T1000 (cell line): Measurements from ENCODE around the gene DNAJB2.

Experiments
- DNase-seq: peaks from one replicate; lab custom pipeline; 2025; ENCODE audit warnings: mixed read lengths; lab: John Stamatoyannopoulos, UW

Gene DNAJB2

GRCh38 chr2:219279151-219279915 is at the start of gene DNAJB2:
DNAJB2 (plus strand) TSS chr2:219279366; CDS start chr2:219279834, 468 bp downstream.
- peak; percentile 98 for DNase-seq

GRCh38 chr2:219230059-219230540 is 49.1 kb upstream of the DNAJB2 start:
- DNase-seq = no peak

GRCh38 chr2:219234331-219234730 is 44.8 kb upstream of the DNAJB2 start:
- no peak for DNase-seq

GRCh38 chr2:219243291-219243761 is 35.8 kb upstream of the DNAJB2 start:
- no peak for DNase-seq

- no peak for DNase-seq
These were observed 34.4 kb upstream of the DNAJB2 start for GRCh38 chr2:219244789-219245147.

- peak; percentile 78 for DNase-seq
These were observed 33.8 kb upstream of the DNAJB2 start, which contains the start of the genes GLB1L and STK16 for GRCh38 chr2:219245148-219245898. GLB1L (minus strand) TSS chr2:219245444; CDS start chr2:219243573, 1,871 bp downstream. STK16 (plus strand) TSS chr2:219245479; CDS start chr2:219246000, 521 bp downstream.

- no peak for DNase-seq
These were observed 33.3 kb upstream of the DNAJB2 start for GRCh38 chr2:219245899-219246230.

- no peak for DNase-seq
These were observed 32.6 kb upstream of the DNAJB2 start for GRCh38 chr2:219246559-219246958.

- no peak for DNase-seq
These were observed 31.2 kb upstream of the DNAJB2 start for GRCh38 chr2:219247678-219248642.

- no peak for DNase-seq
These were observed 30.3 kb upstream of the DNAJB2 start for GRCh38 chr2:219248845-219249202.

- peak; percentile 76 for DNase-seq
These were observed 29.8 kb upstream of the DNAJB2 start for GRCh38 chr2:219249203-219249980.

GRCh38 chr2:219250049-219250781 is 29.0 kb upstream of the DNAJB2 start:
- no peak for DNase-seq

- no peak for DNase-seq
These were observed 27.5 kb upstream of the DNAJB2 start for GRCh38 chr2:219251656-219252055.

GRCh38 chr2:219252084-219252483 is 27.1 kb upstream of the DNAJB2 start:
- DNase-seq = no peak

GRCh38 chr2:219252570-219252899 is 26.6 kb upstream of the DNAJB2 start:
- no peak for DNase-seq

- no peak for DNase-seq
These were observed 26.0 kb upstream of the DNAJB2 start, which contains the start of gene TUBA4B for GRCh38 chr2:219252900-219253752. TUBA4B (plus strand) TSS chr2:219253243; CDS start chr2:219253408, 165 bp downstream.

- peak; percentile 26 for DNase-seq
These were observed 25.2 kb upstream of the DNAJB2 start, which contains the start of gene TUBA4A for GRCh38 chr2:219253753-219254589. TUBA4A (minus strand) TSS chr2:219253918; CDS start chr2:219253858, 60 bp downstream.

- no peak for DNase-seq
These were observed 24.5 kb upstream of the DNAJB2 start for GRCh38 chr2:219254590-219255201.
